ENCODE data around the gene MARCHF2. TPM values are rescaled to one million over a fixed set of nuclear protein-coding genes. Genes with fewer than 3 reads are reported as not detected.
A peak's percentile ranks its signal among the peaks of the same experiment; 100 is the strongest.

Gene MARCHF2
- total RNA-seq, 1 donor from 2014 or later = 146 TPM

- H3K36me3 ChIP-seq = peaks cover 0 to 13% of the 10 kb centered on the region in 2 donors
Measured at GRCh38 chr19:8396185-8396562, 16.9 kb upstream of the MARCHF2 start.

GRCh38 chr19:8396563-8397203 lies 16.4 kb upstream of the MARCHF2 start:
- Histone ChIP-seq H3K4me3 (no peak overlapping the region), H3K27me3 (no peaks in the 10 kb centered on the region), H3K9me3 (no peaks in the 10 kb centered on the region), H3K27ac (no peak overlapping the region), H3K4me1 (peaks cover 67% of the 10 kb centered on the region), H3K36me3 (peaks cover 0 to 13% of the 10 kb centered on the region in 2 donors)
- intact Hi-C loops (cut with DNase I) = no loop called here
- DNase-seq (ENCODE audit: extremely low spot score in 2 of 2) = no peak
- TF ChIP-seq CTCF (IDR thresholded peaks at IDR 0.05) (peak in 2 of 3 experiments; percentile 38 to 51), POLR2AphosphoS5 (IDR thresholded peaks at IDR 0.05; ENCODE audit: insufficient read depth in 1 of 2, low read depth in 1 of 2) (no peak), POLR2A (IDR thresholded peaks at IDR 0.05) (no peak)

More at GRCh38 chr19:8396185-8396562, 16.9 kb upstream of the MARCHF2 start:
- H3K4me3 ChIP-seq = no peak overlapping the region
- no peak for DNase-seq (ENCODE audit: extremely low spot score in 2 of 2)
- intact Hi-C loops (cut with DNase I) = no loop called here
- no peak overlapping the region for H3K27ac ChIP-seq
- no peaks in the 10 kb centered on the region for H3K9me3 ChIP-seq
- H3K4me1 ChIP-seq = peaks cover 72% of the 10 kb centered on the region
- no peaks in the 10 kb centered on the region for H3K27me3 ChIP-seq
- no peak for TF ChIP-seq POLR2AphosphoS5 (IDR thresholded peaks at IDR 0.05; ENCODE audit: insufficient read depth in 1 of 2, low read depth in 1 of 2)
- no peak for TF ChIP-seq CTCF (IDR thresholded peaks at IDR 0.05)
- no peak for TF ChIP-seq POLR2A (IDR thresholded peaks at IDR 0.05)

- peaks cover 61% of the 10 kb centered on the region for H3K4me1 ChIP-seq
Measured at GRCh38 chr19:8397271-8397670, 15.8 kb upstream of the MARCHF2 start.

GRCh38 chr19:8397746-8398310 lies 15.3 kb upstream of the MARCHF2 start:
- no peak overlapping the region for H3K27ac ChIP-seq
- peaks cover 55% of the 10 kb centered on the region for H3K4me1 ChIP-seq

More at GRCh38 chr19:8397271-8397670, 15.8 kb upstream of the MARCHF2 start:
- peaks cover 0 to 13% of the 10 kb centered on the region in 2 donors for H3K36me3 ChIP-seq
- no peak overlapping the region for H3K27ac ChIP-seq
- no peaks in the 10 kb centered on the region for H3K9me3 ChIP-seq
- DNase-seq (ENCODE audit: extremely low spot score in 2 of 2) = no peak
- TF ChIP-seq CTCF (IDR thresholded peaks at IDR 0.05) = no peak
- no peak for TF ChIP-seq POLR2AphosphoS5 (IDR thresholded peaks at IDR 0.05; ENCODE audit: insufficient read depth in 1 of 2, low read depth in 1 of 2)
- TF ChIP-seq POLR2A (IDR thresholded peaks at IDR 0.05) = no peak
- intact Hi-C loops (cut with DNase I) = no loop called here
- H3K4me3 ChIP-seq = no peak overlapping the region
- H3K27me3 ChIP-seq = no peaks in the 10 kb centered on the region

More at GRCh38 chr19:8397746-8398310, 15.3 kb upstream of the MARCHF2 start:
- Histone ChIP-seq H3K9me3 (no peaks in the 10 kb centered on the region), H3K4me3 (no peak overlapping the region), H3K36me3 (peaks cover 0 to 14% of the 10 kb centered on the region in 2 donors), H3K27me3 (no peaks in the 10 kb centered on the region)
- no peak for DNase-seq (ENCODE audit: extremely low spot score in 2 of 2)
- TF ChIP-seq POLR2A (IDR thresholded peaks at IDR 0.05) (no peak), CTCF (IDR thresholded peaks at IDR 0.05) (no peak), POLR2AphosphoS5 (IDR thresholded peaks at IDR 0.05; ENCODE audit: insufficient read depth in 1 of 2, low read depth in 1 of 2) (no peak)
- intact Hi-C loops (cut with DNase I) = no loop called here

Data from vagina (tissue), 2 donors.